Naive thymus-derived CD4-positive, alpha-beta T cell (primary cell): ENCODE data around the gene SLC4A7. TPM values are rescaled to one million over a fixed set of nuclear protein-coding genes. Genes with fewer than 3 reads are reported as not detected.
"Not testable (repeated sequence)": the region's sequence is repeated elsewhere in the genome, so short reads cannot be mapped to it uniquely, and the experiment has no call there.

Experiments used
- ATAC-seq: fragments of 150-1000 bp; cut with Tn5 transposase; 2 replicates; pipeline ENCODE4 v1.10.0; 2021; ENCODE audit warnings: mild to moderate bottlenecking, moderate library complexity
- CTCF ChIA-PET: fragments of 350-600 bp; sonication (Branson Sonifier 250); formaldehyde crosslinking; loops from one replicate; lab custom pipeline; 2021; ENCODE audit warnings: antibody characterized with exemption; lab: Charles Lee
- POLR2A ChIA-PET: fragments of 350-600 bp; sonication (Branson Sonifier 250); formaldehyde crosslinking; loops from one replicate; lab custom pipeline; 2021; ENCODE audit warnings: antibody characterized with exemption, inconsistent platforms; lab: Charles Lee
- DNase-seq, 9 donors: peaks; one replicate each; pipeline versions ENCODE4 v3.0.0 to v3.0.0-alpha.2; 2020 to 2022; ENCODE audit warnings: mixed read lengths in 1 of 9
- H3K27ac ChIP-seq: one replicate; pipeline ENCODE4 v1.7.0; 2013; ENCODE audit warnings: mild to moderate bottlenecking, low read depth, low read length, moderate library complexity
- H3K27me3 ChIP-seq, 2 donors: one replicate each; pipeline ENCODE4 v1.7.0; 2013; ENCODE audit warnings: low read length in 2 of 2, mild to moderate bottlenecking in 2 of 2, moderate library complexity in 2 of 2; ENCODE audit not compliant: control insufficient read depth in 2 of 2, insufficient read depth in 2 of 2
- H3K36me3 ChIP-seq, 3 experiments: 1 replicate in 2 of 3; 2 replicates in 1 of 3; pipeline ENCODE4 v1.7.0; 2013; ENCODE audit warnings: low read length in 3 of 3, mild to moderate bottlenecking in 3 of 3, moderate library complexity in 1 of 3; ENCODE audit not compliant: insufficient read depth in 3 of 3, control insufficient read depth in 2 of 3
- H3K4me1 ChIP-seq, 2 donors: one replicate each; pipeline ENCODE4 v1.7.0; 2013; ENCODE audit warnings: low read length in 2 of 2, mild to moderate bottlenecking in 2 of 2, moderate library complexity in 1 of 2; ENCODE audit not compliant: control insufficient read depth in 2 of 2, insufficient read depth in 2 of 2
- H3K4me3 ChIP-seq: 2 replicates; pipeline ENCODE4 v1.7.0; 2013; ENCODE audit warnings: mild to moderate bottlenecking, low read length
- H3K9me3 ChIP-seq, 3 experiments: 1 replicate in 2 of 3; 2 replicates in 1 of 3; pipeline ENCODE4 v1.7.0; 2013; ENCODE audit warnings: low read length in 3 of 3; ENCODE audit not compliant: control insufficient read depth in 2 of 3
- H3K27ac Mint-ChIP-seq, 9 donors: one replicate each; pipeline ENCODE4 v1.8.0; 2020 to 2022; ENCODE audit warnings: mixed read lengths in 9 of 9, mild to moderate bottlenecking in 8 of 9, moderate library complexity in 5 of 9, inconsistent platforms in 2 of 9
- H3K27me3 Mint-ChIP-seq, 5 donors: one replicate each; pipeline ENCODE4 v1.8.0; 2021 to 2022; ENCODE audit warnings: mixed read lengths in 5 of 5, mild to moderate bottlenecking in 1 of 5
- H3K36me3 Mint-ChIP-seq, 5 donors: one replicate each; pipeline ENCODE4 v1.8.0; 2020 to 2022; ENCODE audit warnings: mixed read lengths in 5 of 5, mild to moderate bottlenecking in 3 of 5, inconsistent platforms in 1 of 5
- H3K4me1 Mint-ChIP-seq, 7 donors: one replicate each; pipeline ENCODE4 v1.8.0; 2020 to 2022; ENCODE audit warnings: mixed read lengths in 7 of 7, mild to moderate bottlenecking in 3 of 7, inconsistent platforms in 1 of 7
- H3K4me3 Mint-ChIP-seq, 10 donors: one replicate each; pipeline ENCODE4 v1.8.0; 2020 to 2022; ENCODE audit warnings: mild to moderate bottlenecking in 10 of 10, mixed read lengths in 10 of 10, moderate library complexity in 6 of 10, inconsistent platforms in 2 of 10
- H3K9me3 Mint-ChIP-seq, 11 donors: one replicate each; pipeline ENCODE4 v1.8.0; 2020 to 2022; ENCODE audit warnings: mixed read lengths in 11 of 11, mild to moderate bottlenecking in 4 of 11, inconsistent platforms in 1 of 11, moderate library complexity in 1 of 11
- intact Hi-C, 2 donors: fragments of 100-400 bp; cut with micrococcal nuclease; formaldehyde crosslinking; loops; one replicate each; pipeline ENCODE4 v1.15.1; 2023
- polyA plus RNA-seq, 2 donors: library from polyadenylated mRNA; unstranded; fragments of 300-500 nt; fragmentation: Illumina TruSeq; gene quantifications; one replicate each; pipeline ENCODE4 v1.2.3, GENCODE V29; 2021
- total RNA-seq, 6 experiments: library from RNA in 5 of 6; stranded (reverse) in 5 of 6; gene quantifications; 1 replicate in 5 of 6; 2 replicates in 1 of 6; pipeline ENCODE4 v1.2.3 and lab custom pipeline; 2021 to 2026

SLC4A7 gene
- total and polyA plus RNA-seq, 7 experiments from 2014 or later: 9.3 to 69.1 (median 38.4) TPM

GRCh38 chr3:27335571-27335970, 148.6 kb downstream of the SLC4A7 start:
- POLR2A ChIA-PET: no interaction called here
- Histone ChIP-seq H3K9me3 (no peaks in the 10 kb centered on the region), H3K4me3 (no peak overlapping the region), H3K36me3 (no peaks in the 10 kb centered on the region), H3K27me3 (no peaks in the 10 kb centered on the region), H3K27ac (no peak overlapping the region), H3K4me1 (no peaks in the 10 kb centered on the region)
- Mint-ChIP-seq H3K4me1 (peaks cover 0 to 4% (median 0%) of the 10 kb centered on the region in 7 donors), H3K27ac (no peak overlapping the region), H3K4me3 (no peak overlapping the region), H3K9me3 (peaks cover 0 to 3% (median 0%) of the 10 kb centered on the region in 11 donors), H3K36me3 (peaks cover 0 to 7% (median 0%) of the 10 kb centered on the region in 5 donors), H3K27me3 (peaks cover 4 to 12% (median 6%) of the 10 kb centered on the region in 5 donors)
- no peak for ATAC-seq
- no peak for DNase-seq
- CTCF ChIA-PET: no interaction called here
- intact Hi-C loops: no loop called here

- intact Hi-C loops: no loop called here
- DNase-seq (no peak), ATAC-seq (no peak)
- POLR2A ChIA-PET: no interaction called here
- no peak overlapping the region for H3K4me3 ChIP-seq
- Mint-ChIP-seq H3K27ac (no peak overlapping the region), H3K4me1 (no peaks in the 10 kb centered on the region), H3K36me3 (peaks cover 0 to 7% (median 3%) of the 10 kb centered on the region in 5 donors), H3K9me3 (peaks cover 0 to 5% (median 3%) of the 10 kb centered on the region in 11 donors), H3K4me3 (no peak overlapping the region), H3K27me3 (peaks cover 4 to 12% (median 6%) of the 10 kb centered on the region in 5 donors)
- H3K4me1 ChIP-seq: no peaks in the 10 kb centered on the region
- H3K27ac ChIP-seq: no peak overlapping the region
- no peaks in the 10 kb centered on the region for H3K9me3 ChIP-seq
- CTCF ChIA-PET: no interaction called here
- H3K27me3 ChIP-seq: no peaks in the 10 kb centered on the region
- no peaks in the 10 kb centered on the region for H3K36me3 ChIP-seq
Observed at GRCh38 chr3:27333843-27334242, 150.3 kb downstream of the SLC4A7 start.

GRCh38 chr3:27328982-27329762, 155.0 kb downstream of the SLC4A7 start:
- H3K4me1 ChIP-seq, ATAC-seq, H3K4me3 ChIP-seq, H3K27ac Mint-ChIP-seq, H3K36me3 ChIP-seq, H3K27ac ChIP-seq, H3K9me3 ChIP-seq, intact Hi-C loops, H3K27me3 Mint-ChIP-seq, POLR2A ChIA-PET, H3K4me1 Mint-ChIP-seq, DNase-seq, CTCF ChIA-PET, H3K27me3 ChIP-seq, H3K4me3 Mint-ChIP-seq: not testable (repeated sequence)
- H3K36me3 Mint-ChIP-seq: peaks cover 0 to 12% (median 7%) of the 10 kb centered on the region in 5 donors
- peaks cover 0 to 12% (median 6%) of the 10 kb centered on the region in 11 donors for H3K9me3 Mint-ChIP-seq

GRCh38 chr3:27326629-27327545, 157.3 kb downstream of the SLC4A7 start:
- POLR2A ChIA-PET: no interaction called here
- H3K9me3 ChIP-seq: no peaks in the 10 kb centered on the region
- no peak overlapping the region for H3K27ac ChIP-seq
- intact Hi-C loops: no loop called here
- peaks cover 0 to 6% (median 0%) of the 10 kb centered on the region in 7 donors for H3K4me1 Mint-ChIP-seq
- CTCF ChIA-PET: no interaction called here
- no peak for DNase-seq
- no peak overlapping the region for H3K27ac Mint-ChIP-seq
- ATAC-seq: no peak
- peaks cover 0 to 12% (median 6%) of the 10 kb centered on the region in 11 donors for H3K9me3 Mint-ChIP-seq
- peaks cover 0 to 7% (median 7%) of the 10 kb centered on the region in 5 donors for H3K36me3 Mint-ChIP-seq
- no peak overlapping the region for H3K4me3 ChIP-seq
- no peaks in the 10 kb centered on the region for H3K27me3 ChIP-seq
- no peaks in the 10 kb centered on the region for H3K36me3 ChIP-seq
- no peak overlapping the region for H3K4me3 Mint-ChIP-seq
- no peaks in the 10 kb centered on the region for H3K27me3 Mint-ChIP-seq
- no peaks in the 10 kb centered on the region for H3K4me1 ChIP-seq

- H3K4me3 Mint-ChIP-seq: no peak overlapping the region
- intact Hi-C loops: no loop called here
- peaks cover 0 to 12% (median 6%) of the 10 kb centered on the region in 11 donors for H3K9me3 Mint-ChIP-seq
- H3K27me3 Mint-ChIP-seq: no peaks in the 10 kb centered on the region
- Histone ChIP-seq H3K4me1 (no peaks in the 10 kb centered on the region), H3K4me3 (no peak overlapping the region), H3K9me3 (no peaks in the 10 kb centered on the region), H3K27me3 (no peaks in the 10 kb centered on the region), H3K36me3 (no peaks in the 10 kb centered on the region), H3K27ac (no peak overlapping the region)
- ChIA-PET POLR2A (no interaction called here), CTCF (no interaction called here)
- ATAC-seq: no peak
- DNase-seq: no peak
- H3K27ac Mint-ChIP-seq: no peak overlapping the region
- peaks cover 0 to 6% (median 0%) of the 10 kb centered on the region in 7 donors for H3K4me1 Mint-ChIP-seq
- peaks cover 0 to 7% (median 7%) of the 10 kb centered on the region in 5 donors for H3K36me3 Mint-ChIP-seq
Observed at GRCh38 chr3:27326202-27326601, 158.0 kb downstream of the SLC4A7 start.

- no peaks in the 10 kb centered on the region for H3K9me3 ChIP-seq
- H3K27me3 Mint-ChIP-seq: no peaks in the 10 kb centered on the region
- ChIA-PET CTCF (interaction anchor here (0.6 to 0.7 kb wide), 2 partner anchors 9 to 381 kb away, joined by 3 read pairs; no protein-coding TSS in a partner anchor), POLR2A (no interaction called here)
- no peaks in the 10 kb centered on the region for H3K27me3 ChIP-seq
- no peaks in the 10 kb centered on the region for H3K36me3 ChIP-seq
- DNase-seq (no peak), ATAC-seq (no peak)
- H3K9me3 Mint-ChIP-seq: peaks cover 0 to 12% (median 6%) of the 10 kb centered on the region in 11 donors
- H3K4me1 Mint-ChIP-seq: peaks cover 0 to 6% (median 0%) of the 10 kb centered on the region in 7 donors
- no peak overlapping the region for H3K4me3 Mint-ChIP-seq
- H3K27ac Mint-ChIP-seq: peak overlapping the region in 1 of 9 donors; percentile 16
- no peak overlapping the region for H3K27ac ChIP-seq
- H3K4me3 ChIP-seq: no peak overlapping the region
- intact Hi-C loops: no loop called here
- no peaks in the 10 kb centered on the region for H3K4me1 ChIP-seq
- peaks cover 0 to 7% (median 7%) of the 10 kb centered on the region in 5 donors for H3K36me3 Mint-ChIP-seq
Observed at GRCh38 chr3:27325419-27325818, 158.8 kb downstream of the SLC4A7 start.
